Stimulated activated CD4-positive, alpha-beta T cell treated with anti-CD3 and anti-CD28 coated beads, Interleukin-4, amount 100 ng/mL, for 1 hour (primary cell): ENCODE results near the gene OBSCN.

ENCODE experiments used
- DNase-seq: peaks from one replicate; pipeline ENCODE4 v3.0.0-alpha.2; 2020

OBSCN gene

GRCh38 chr1:228291906-228292608 lies 84.2 kb downstream of the OBSCN start:
- DNase-seq, result no peak

DNA sequence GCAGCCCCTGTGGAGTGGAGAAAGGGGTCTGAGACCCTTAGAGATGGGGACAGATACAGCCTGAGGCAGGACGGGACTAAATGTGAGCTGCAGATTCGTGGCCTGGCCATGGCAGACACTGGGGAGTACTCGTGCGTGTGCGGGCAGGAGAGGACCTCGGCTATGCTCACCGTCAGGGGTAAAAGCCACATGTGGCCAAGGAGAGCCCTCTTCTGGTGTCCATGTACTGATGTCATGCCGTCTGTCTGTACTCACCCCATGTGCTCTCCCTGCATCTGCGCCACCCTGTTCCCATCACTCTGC lies 84.7 kb downstream of the OBSCN start:
- DNase-seq, result no peak

DNA sequence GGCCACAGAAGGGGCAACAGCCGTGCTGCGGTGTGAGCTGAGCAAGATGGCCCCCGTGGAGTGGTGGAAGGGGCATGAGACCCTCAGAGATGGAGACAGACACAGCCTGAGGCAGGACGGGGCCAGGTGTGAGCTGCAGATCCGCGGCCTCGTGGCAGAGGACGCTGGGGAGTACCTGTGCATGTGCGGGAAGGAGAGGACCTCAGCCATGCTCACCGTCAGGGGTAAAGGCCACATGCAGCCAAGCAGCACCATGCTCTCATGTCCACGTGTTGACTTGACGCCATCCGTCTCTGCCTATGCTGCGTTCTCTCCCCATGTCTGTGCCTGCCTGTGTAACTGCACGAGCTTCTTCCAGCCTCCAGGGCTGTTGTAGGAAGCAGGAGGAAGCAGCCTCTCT lies 85.5 kb downstream of the OBSCN start:
- no peak for DNase-seq

- DNase-seq, result no peak
Measured at GRCh38 chr1:228293816-228294500, 86.1 kb downstream of the OBSCN start.

DNA sequence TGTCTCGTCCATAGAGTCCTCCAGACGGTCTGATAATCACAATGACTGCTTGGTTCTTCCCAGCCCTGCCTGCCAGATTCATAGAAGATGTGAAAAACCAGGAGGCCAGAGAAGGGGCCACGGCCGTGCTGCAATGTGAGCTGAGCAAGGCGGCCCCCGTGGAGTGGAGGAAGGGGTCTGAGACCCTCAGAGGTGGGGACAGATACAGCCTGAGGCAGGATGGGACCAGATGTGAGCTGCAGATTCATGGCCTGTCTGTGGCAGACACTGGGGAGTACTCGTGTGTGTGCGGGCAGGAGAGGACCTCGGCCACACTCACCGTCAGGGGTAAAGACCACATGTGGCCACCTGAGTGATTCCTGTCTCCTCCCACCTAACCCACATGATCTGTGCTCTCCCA lies 86.9 kb downstream of the OBSCN start:
- no peak for DNase-seq

DNA sequence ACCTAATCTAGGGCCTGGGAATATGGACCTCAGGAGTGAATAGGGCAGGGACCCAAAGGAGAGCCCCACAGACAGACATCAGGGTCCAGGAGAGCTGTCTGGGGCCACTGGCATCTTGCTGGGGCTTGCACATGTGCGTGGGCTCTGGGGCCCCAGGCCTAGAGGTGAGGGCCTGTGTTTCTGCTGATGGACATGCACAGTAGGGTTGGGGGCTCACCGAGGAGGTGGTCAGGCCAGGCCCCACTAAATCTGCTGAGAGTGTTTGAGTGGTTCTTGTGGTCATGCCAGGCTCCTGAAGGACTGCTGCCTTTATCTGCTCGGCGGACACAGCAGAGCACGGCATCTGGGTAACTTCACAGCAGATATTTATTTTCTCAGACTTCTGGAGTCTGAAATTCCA lies 87.4 kb downstream of the OBSCN start:
- DNase-seq, result no peak

DNA sequence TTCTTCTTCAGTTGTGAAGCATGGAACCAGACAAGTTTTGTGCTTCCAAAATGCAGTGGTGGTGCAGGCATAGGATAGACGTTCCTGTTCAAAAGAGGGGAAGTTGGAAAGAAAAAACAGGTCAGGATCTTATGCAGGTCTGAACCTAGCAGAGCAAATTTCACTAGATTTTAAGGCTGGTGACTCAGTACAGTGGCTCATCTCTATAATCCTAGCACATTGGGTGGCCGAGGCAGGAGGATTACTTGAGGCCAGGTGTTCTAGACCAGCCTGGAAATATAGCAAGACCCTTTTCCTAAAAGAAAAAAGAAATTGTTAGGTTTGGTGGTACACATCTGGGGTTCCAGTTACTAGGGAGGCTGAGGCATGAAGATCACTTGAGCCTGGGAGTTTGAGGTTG lies 88.1 kb downstream of the OBSCN start:
- DNase-seq, result no peak

DNA sequence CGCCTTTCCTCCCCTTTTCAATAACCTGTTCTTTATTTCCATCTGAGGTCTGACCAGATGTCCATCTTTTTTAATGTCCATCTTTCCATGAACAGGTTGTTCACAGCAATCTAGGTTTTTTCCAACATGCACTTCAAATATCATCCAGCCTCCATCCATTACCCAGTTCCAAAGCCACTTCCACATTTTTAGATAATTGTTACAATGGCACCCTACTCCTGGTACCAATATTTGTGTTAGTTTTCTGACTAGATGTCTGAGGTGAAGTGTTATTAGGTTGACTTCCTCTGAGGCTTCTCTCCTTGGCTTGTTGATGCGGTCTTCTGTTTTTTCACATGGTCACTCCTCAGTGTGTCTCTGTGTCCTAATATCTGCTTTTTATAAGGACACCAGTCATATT lies 89.4 kb downstream of the OBSCN start:
- no peak for DNase-seq

DNA sequence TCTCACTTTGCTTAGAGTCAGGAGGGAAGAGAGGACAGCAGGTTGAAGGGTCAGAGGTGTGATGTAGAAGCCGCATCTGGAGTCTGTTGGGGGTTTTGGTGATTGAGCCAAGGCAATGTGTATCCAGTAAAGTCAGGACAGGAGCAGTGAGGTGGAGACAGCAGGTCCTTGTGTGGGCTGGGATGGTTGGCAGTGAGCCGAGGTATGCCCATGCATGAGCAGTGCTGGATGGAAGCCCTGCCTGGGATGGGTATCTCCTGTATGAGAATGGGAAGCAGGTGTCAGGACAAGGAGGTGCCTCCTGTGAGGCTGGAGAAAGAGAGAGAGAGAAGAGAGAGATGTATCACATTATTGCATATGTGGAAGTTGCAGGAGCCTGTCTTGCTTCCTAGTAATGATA lies 90.0 kb downstream of the OBSCN start:
- DNase-seq, result no peak

DNA sequence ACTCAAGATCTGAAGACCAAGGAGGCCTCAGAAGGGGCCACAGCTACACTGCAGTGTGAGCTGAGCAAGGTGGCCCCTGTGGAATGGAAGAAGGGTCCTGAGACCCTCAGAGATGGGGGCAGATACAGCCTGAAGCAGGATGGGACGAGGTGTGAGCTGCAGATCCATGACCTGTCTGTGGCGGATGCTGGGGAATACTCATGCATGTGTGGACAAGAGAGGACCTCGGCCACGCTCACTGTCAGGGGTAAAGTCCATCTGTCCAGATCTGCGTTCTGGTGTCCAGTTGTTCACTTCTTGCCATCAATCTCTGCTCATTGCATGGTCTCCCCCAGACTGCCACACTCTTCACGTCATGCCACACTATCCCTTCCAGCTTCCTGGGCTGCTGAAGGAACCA lies 90.6 kb downstream of the OBSCN start:
- DNase-seq, result no peak

- DNase-seq, result no peak
Measured at GRCh38 chr1:228299211-228299610, 91.4 kb downstream of the OBSCN start.

GRCh38 chr1:228299901-228300300 lies 92.1 kb downstream of the OBSCN start:
- no peak for DNase-seq

DNA sequence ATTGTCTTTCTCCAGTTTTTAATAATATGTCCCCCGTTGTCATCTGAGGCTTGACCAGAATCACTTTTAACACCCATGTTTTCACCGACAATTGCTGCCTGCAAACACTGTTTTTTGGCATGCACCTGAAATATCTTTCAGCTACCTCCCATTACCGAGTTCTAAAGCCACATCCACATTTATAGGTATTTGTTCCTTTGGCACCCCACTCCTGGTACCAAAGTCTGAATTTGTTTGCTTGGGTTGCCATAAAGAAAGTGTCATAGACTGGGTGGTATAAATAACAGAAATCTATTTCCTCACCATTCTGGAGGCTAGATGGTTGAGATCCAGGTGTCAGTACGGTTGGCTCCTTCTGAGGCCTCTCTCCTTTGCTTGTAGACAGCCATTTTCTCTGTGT lies 94.2 kb downstream of the OBSCN start:
- DNase-seq, result no peak

GRCh38 chr1:228303596-228303995 lies 95.8 kb downstream of the OBSCN start:
- no peak for DNase-seq

DNA sequence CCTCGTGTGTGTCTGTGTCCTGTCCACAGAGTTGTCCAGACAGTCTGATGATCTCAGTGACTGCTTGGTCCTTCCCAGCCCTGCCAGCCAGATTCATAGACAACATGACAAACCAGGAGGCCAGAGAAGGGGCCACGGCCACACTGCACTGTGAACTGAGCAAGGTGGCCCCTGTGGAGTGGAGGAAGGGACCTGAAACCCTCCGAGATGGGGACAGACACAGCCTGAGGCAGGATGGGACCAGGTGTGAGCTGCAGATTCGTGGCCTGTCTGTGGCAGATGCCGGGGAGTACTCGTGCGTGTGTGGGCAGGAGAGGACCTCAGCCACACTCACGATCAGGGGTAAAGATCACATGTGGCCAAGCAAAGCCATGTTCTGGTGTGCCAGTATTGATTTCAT lies 96.4 kb downstream of the OBSCN start:
- no peak for DNase-seq

DNA sequence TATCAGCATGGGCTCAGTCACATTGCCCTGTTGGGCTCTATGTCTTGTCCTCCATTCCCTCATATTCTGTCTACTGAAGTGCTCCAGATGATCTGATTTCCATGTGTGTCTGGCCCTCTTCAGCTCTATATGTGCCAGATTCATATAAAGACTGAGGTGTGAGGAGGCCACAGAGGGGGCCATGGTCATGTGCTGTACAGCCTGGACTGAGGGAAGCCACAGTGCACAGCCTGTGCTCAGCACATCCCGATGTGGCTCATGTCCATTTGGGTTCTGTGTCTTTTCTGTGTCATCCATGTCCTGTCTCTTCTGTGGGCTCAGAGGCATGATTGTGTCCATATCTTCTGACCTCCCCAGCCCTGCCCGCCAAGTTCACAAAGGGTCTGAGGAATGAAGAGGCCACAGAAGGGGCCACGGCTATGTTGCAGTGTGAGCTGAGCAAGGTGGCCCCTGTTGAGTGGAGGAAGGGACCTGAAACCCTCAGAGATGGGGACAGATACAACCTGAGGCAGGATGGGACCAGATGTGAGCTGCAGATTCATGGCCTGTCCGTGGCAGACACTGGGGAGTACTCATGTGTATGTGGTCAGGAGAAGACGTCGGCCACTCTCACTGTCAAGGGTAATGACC lies 97.0 kb downstream of the OBSCN start:
- DNase-seq, result no peak

DNA sequence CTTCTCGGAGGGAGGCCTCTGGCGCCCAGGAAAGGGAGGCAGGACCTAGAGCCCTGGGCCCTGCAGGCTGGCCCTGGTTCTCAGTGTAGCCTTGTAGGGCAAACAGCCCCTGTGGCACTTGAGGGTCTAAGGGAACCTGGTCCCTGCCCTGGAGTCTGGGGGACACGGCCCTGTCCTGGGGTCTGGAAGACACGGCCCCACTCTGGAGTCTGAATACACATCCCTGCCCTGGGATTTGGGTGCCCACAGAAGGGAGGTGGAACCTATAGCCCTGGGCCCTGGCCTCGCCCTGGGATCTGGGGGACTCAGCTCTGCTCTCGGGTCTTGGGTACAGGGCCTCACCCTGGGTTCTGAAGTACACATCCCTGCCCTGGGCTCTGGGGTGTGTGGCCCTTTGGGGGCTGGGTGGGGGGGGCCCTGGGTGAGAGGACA lies 97.9 kb downstream of the OBSCN start:
- DNase-seq, result no peak

GRCh38 chr1:228306275-228307217 lies 98.7 kb downstream of the OBSCN start:
- no peak for DNase-seq

DNA sequence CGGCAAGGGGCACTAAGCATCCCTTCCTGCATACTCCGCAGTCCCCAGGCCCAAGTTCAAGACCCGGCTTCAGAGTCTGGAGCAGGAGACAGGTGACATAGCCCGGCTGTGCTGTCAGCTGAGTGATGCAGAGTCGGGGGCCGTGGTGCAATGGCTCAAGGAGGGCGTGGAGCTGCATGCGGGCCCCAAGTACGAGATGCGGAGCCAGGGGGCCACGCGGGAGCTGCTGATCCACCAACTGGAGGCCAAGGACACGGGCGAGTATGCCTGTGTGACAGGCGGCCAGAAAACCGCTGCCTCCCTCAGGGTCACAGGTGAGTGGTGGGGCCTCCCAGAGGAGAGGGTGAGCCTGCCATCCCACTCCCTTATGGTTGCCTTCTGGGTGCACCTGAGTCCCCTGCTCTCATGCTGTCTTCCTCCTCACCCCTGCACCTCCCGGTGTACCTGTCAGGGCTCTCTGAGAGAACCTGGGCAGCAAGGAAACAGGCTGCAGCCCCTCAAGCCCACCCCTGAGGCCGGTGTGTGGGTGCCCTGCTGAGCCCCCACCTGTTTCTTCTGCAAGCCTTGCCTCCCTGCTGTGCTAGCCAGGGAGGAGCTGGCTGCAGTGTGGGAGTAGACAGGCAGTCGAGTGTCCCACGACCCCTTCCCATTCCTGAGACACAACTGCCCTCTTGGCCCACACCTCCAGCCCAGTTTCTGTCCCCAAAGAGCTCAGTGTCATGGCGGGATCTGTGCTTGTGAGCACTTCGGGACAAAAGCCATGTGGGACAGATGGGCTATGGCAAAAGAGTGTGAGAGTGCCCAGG lies 99.6 kb downstream of the OBSCN start:
- no peak for DNase-seq

GRCh38 chr1:228308085-228308601 lies 100.3 kb downstream of the OBSCN start:
- no peak for DNase-seq

GRCh38 chr1:228308628-228309325 lies 100.9 kb downstream of the OBSCN start:
- no peak for DNase-seq
